ENCODE data around the gene FIGN. TPM values are rescaled to one million over a fixed set of nuclear protein-coding genes. Genes with fewer than 3 reads are reported as not detected.

FIGN gene
- total and polyA plus RNA-seq, 2 of the 13 experiments (the other 11 are each of a cell fraction or from before 2014, with no cell fraction given) = 6.6 to 6.7 TPM

DNA sequence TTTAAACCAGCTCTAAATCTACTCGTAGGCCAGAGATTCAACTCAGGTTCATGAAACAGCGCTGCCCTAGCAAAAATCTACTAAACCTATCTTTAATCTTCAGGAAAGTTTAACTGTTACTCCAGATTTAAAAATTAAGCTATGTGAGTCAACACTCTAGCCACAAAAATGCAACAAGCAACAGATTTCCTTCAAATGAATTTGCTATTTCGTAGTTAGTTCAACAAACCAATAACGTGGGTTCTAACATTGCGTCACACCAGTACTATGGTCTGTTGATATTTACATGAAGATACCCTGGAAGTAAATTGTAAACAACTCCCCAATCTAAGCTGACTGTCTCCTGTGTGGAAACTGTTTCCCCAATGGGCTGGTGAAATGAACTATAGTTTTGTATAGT, 71.2 kb downstream of the FIGN start:
- in situ Hi-C loops (cut with HindIII; ENCODE audit: extremely low pct_ligation_motif_present, low pct_unique_long_range_greater_than_20kb) = no loop called here
- BruUV-seq (replicated peaks) = no TSS peak
- 60% methylated on average over 5 of the region's 5 CpGs for WGBS (ENCODE audit: low lambda C conversion rate)
- ATAC-seq (no peak), DNase-seq (ENCODE audit: low spot score) (peak; percentile 36), FAIRE-seq (no peak)
- ChIA-PET POLR2A (no interaction called here), CTCF (ENCODE audit: low intra/inter-chr PET ratio, low total read pairs) (no interaction called here)
- H3K4me2 ChIP-seq (ENCODE audit: low read depth, low read length) = no peak overlapping the region
- intact Hi-C loops (cut with micrococcal nuclease; ENCODE audit: unreplicated experiment) = loop anchor here (5.0 to 10.0 kb wide), 2 partner anchors 53 to 280 kb away; no protein-coding TSS in a partner anchor
- no peak overlapping the region for H3K4me3 ChIP-seq (replicated peaks in 1 of 3; ENCODE audit: insufficient read depth in 1 of 3, low read depth in 2 of 3, low read length in 3 of 3)
- no peak overlapping the region for H3K27ac ChIP-seq (ENCODE audit: extremely low read length, insufficient read depth, low read length)
- H3K27me3 ChIP-seq (ENCODE audit: control insufficient read depth in 1 of 2, insufficient read depth in 2 of 2, low read length in 2 of 2) = no peaks in the 10 kb centered on the region
- H4K20me1 ChIP-seq (ENCODE audit: insufficient read depth, low read length) = no peaks in the 10 kb centered on the region
- H3K79me2 ChIP-seq (ENCODE audit: insufficient read depth, low read length) = no peaks in the 10 kb centered on the region
- no peaks in the 10 kb centered on the region for H3K36me3 ChIP-seq (replicated peaks in 1 of 2; ENCODE audit: control insufficient read depth in 1 of 2, insufficient read depth in 2 of 2, low read length in 2 of 2)
- no peak overlapping the region for H2AFZ ChIP-seq (ENCODE audit: low read length)
- no peaks in the 10 kb centered on the region for H3K9me3 ChIP-seq (ENCODE audit: low read length)
- no peak overlapping the region for H3K9ac ChIP-seq (ENCODE audit: insufficient read depth, low read depth, low read length)
- H3K4me1 ChIP-seq (ENCODE audit: insufficient read depth, low read length) = peaks cover 43% of the 10 kb centered on the region
- no peak for TF ChIP-seq ZNF552 (CRISPR knock-in tag; IDR thresholded peaks at IDR 0.05; ENCODE audit: borderline replicate concordance)
- no peak for TF ChIP-seq SATB2 (CRISPR knock-in tag; IDR thresholded peaks at IDR 0.05)
- TF ChIP-seq ZNF775 (CRISPR knock-in tag; IDR thresholded peaks at IDR 0.05; ENCODE audit: borderline replicate concordance) = no peak
- TF ChIP-seq, protein P1, sequence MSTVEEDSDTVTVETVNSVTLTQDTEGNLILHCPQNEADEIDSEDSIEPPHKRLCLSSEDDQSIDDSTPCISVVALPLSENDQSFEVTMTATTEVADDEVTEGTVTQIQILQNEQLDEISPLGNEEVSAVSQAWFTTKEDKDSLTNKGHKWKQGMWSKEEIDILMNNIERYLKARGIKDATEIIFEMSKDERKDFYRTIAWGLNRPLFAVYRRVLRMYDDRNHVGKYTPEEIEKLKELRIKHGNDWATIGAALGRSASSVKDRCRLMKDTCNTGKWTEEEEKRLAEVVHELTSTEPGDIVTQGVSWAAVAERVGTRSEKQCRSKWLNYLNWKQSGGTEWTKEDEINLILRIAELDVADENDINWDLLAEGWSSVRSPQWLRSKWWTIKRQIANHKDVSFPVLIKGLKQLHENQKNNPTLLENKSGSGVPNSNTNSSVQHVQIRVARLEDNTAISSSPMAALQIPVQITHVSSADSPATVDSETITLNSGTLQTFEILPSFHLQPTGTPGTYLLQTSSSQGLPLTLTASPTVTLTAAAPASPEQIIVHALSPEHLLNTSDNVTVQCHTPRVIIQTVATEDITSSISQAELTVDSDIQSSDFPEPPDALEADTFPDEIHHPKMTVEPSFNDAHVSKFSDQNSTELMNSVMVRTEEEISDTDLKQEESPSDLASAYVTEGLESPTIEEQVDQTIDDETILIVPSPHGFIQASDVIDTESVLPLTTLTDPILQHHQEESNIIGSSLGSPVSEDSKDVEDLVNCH (CRISPR knock-in tag; IDR thresholded peaks at IDR 0.05) = no peak
- no peak for TF ChIP-seq ATRX (CRISPR knock-in tag; IDR thresholded peaks at IDR 0.05; ENCODE audit: borderline replicate concordance)
- no peak for TF ChIP-seq ZNF225 (CRISPR knock-in tag; IDR thresholded peaks at IDR 0.05)
- TF ChIP-seq CREB1 (IDR thresholded peaks at IDR 0.05) = no peak
- TF ChIP-seq CREB1 (CRISPR knock-in tag; IDR thresholded peaks at IDR 0.05) = peak; percentile 45; the same call in 1 of the 2 replicates
- no peak for TF ChIP-seq ARNT (IDR thresholded peaks at IDR 0.05)
- TF ChIP-seq SRY (CRISPR knock-in tag; IDR thresholded peaks at IDR 0.05) = no peak
- TF ChIP-seq, protein P2, sequence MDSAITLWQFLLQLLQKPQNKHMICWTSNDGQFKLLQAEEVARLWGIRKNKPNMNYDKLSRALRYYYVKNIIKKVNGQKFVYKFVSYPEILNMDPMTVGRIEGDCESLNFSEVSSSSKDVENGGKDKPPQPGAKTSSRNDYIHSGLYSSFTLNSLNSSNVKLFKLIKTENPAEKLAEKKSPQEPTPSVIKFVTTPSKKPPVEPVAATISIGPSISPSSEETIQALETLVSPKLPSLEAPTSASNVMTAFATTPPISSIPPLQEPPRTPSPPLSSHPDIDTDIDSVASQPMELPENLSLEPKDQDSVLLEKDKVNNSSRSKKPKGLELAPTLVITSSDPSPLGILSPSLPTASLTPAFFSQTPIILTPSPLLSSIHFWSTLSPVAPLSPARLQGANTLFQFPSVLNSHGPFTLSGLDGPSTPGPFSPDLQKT (CRISPR knock-in tag; IDR thresholded peaks at IDR 0.05; ENCODE audit: borderline replicate concordance) = no peak
- TF ChIP-seq SAFB2 (CRISPR knock-in tag; IDR thresholded peaks at IDR 0.05; ENCODE audit: borderline replicate concordance, low read depth) = no peak
- no peak for TF ChIP-seq ZSCAN25 (CRISPR knock-in tag; IDR thresholded peaks at IDR 0.05)
- no peak for TF ChIP-seq ZNF335 (CRISPR knock-in tag; IDR thresholded peaks at IDR 0.05)
- peak; percentile 84 for TF ChIP-seq FOXA3 (CRISPR knock-in tag; IDR thresholded peaks at IDR 0.05)
- TF ChIP-seq PHF5A (CRISPR knock-in tag; IDR thresholded peaks at IDR 0.05; ENCODE audit: low read depth, unreplicated experiment) = no peak
- TF ChIP-seq, protein P3, sequence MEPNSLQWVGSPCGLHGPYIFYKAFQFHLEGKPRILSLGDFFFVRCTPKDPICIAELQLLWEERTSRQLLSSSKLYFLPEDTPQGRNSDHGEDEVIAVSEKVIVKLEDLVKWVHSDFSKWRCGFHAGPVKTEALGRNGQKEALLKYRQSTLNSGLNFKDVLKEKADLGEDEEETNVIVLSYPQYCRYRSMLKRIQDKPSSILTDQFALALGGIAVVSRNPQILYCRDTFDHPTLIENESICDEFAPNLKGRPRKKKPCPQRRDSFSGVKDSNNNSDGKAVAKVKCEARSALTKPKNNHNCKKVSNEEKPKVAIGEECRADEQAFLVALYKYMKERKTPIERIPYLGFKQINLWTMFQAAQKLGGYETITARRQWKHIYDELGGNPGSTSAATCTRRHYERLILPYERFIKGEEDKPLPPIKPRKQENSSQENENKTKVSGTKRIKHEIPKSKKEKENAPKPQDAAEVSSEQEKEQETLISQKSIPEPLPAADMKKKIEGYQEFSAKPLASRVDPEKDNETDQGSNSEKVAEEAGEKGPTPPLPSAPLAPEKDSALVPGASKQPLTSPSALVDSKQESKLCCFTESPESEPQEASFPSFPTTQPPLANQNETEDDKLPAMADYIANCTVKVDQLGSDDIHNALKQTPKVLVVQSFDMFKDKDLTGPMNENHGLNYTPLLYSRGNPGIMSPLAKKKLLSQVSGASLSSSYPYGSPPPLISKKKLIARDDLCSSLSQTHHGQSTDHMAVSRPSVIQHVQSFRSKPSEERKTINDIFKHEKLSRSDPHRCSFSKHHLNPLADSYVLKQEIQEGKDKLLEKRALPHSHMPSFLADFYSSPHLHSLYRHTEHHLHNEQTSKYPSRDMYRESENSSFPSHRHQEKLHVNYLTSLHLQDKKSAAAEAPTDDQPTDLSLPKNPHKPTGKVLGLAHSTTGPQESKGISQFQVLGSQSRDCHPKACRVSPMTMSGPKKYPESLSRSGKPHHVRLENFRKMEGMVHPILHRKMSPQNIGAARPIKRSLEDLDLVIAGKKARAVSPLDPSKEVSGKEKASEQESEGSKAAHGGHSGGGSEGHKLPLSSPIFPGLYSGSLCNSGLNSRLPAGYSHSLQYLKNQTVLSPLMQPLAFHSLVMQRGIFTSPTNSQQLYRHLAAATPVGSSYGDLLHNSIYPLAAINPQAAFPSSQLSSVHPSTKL (CRISPR knock-in tag; IDR thresholded peaks at IDR 0.05) = peak; percentile 60
- TF ChIP-seq RFX1 (IDR thresholded peaks at IDR 0.05) = no peak
- TF ChIP-seq FOXO1 (CRISPR knock-in tag; IDR thresholded peaks at IDR 0.05) = no peak; the same call in 1 of the 2 replicates
- no peak for TF ChIP-seq DMAP1 (CRISPR knock-in tag; IDR thresholded peaks at IDR 0.05)
- no peak for TF ChIP-seq RFXANK (CRISPR knock-in tag; IDR thresholded peaks at IDR 0.05)
- TF ChIP-seq SIN3B (IDR thresholded peaks at IDR 0.05; ENCODE audit: low read length) = no peak
- no peak for TF ChIP-seq ZNF343 (CRISPR knock-in tag; IDR thresholded peaks at IDR 0.05)

All from HepG2 (cell line).